HCT116 (cell line): ENCODE data around the gene SYDE1.

Source experiments
- CTCF ChIP-seq, 3 experiments: fragments of 200-600 bp in 1 of 3; sonication (generic) in 1 of 3; IDR thresholded peaks in 2 of 3; conservative IDR thresholded peaks in 1 of 3; 2 replicates each; pipeline ENCODE4 v1.5.1; 2012 to 2017; ENCODE audit warnings: low read depth in 2 of 3, low read length in 2 of 3, antibody characterized with exemption in 1 of 3, borderline replicate concordance in 1 of 3, control low read depth in 1 of 3, mild to moderate bottlenecking in 1 of 3, mixed read lengths in 1 of 3, mixed run types in 1 of 3, moderate library complexity in 1 of 3; ENCODE audit not compliant: insufficient read depth in 1 of 3
- EZH2 ChIP-seq: fragments of 200-600 bp; sonication (generic); IDR thresholded peaks from 2 replicates; pipeline ENCODE4 v1.6.1; 2017; ENCODE audit warnings: antibody characterized with exemption, mixed run types
- JUND ChIP-seq: IDR thresholded peaks from 2 replicates; pipeline ENCODE4 v1.6.1; 2012
- POLR2A ChIP-seq: IDR thresholded peaks from 2 replicates; pipeline ENCODE4 v1.7.0; 2011; ENCODE audit warnings: borderline replicate concordance; ENCODE audit not compliant: insufficient read depth, insufficient read length; ENCODE audit errors: extremely low read depth
- POLR2AphosphoS5 ChIP-seq: IDR thresholded peaks from 2 replicates; pipeline ENCODE4 v1.6.1; 2011; ENCODE audit warnings: mild to moderate bottlenecking, low read depth, low read length, moderate library complexity
- TF ChIP-seq, protein P1 (sequence below): IDR thresholded peaks from 2 replicates; pipeline ENCODE4 v1.6.1; 2012

DNA sequence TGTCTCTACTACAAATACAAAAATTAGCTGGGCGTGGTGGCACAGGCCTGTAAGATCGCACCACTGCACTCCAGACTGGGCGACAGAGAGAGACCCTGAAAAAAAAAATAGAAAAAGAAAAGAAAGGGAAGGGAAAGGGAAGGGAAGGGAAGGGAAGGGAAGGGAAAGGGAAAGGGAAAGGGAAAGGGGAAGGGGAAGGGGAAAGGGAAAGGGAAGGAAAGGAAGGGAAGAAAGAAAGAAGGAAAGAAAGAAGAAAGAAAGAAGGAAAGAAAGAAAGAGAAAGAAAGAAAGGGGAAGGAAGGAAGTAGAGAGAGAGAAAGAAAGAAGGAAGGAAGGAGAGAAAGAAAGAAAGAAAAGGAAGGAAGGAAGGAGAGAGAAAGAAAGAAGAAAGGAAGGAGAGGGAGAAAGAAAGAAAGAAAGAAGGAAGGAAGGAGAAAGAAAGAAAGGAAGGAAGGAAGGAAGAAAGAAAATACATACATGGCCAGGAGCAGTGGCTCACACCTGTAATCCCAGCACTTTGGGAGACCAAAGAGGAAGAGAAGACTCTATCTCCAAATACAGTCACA, 8.1 kb upstream of the SYDE1 start:
- TF ChIP-seq EZH2 (no peak), JUND (no peak), CTCF (IDR thresholded peaks at IDR 0.05 in 2 of 3, conservative IDR thresholded peaks at IDR 0.05 in 1 of 3; ENCODE audit: borderline replicate concordance in 1 of 3, insufficient read depth in 1 of 3, low read depth in 2 of 3, low read length in 2 of 3) (no peak), POLR2AphosphoS5 (no peak), POLR2A (no peak)
- TF ChIP-seq, protein P1, sequence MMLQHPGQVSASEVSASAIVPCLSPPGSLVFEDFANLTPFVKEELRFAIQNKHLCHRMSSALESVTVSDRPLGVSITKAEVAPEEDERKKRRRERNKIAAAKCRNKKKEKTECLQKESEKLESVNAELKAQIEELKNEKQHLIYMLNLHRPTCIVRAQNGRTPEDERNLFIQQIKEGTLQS: no peak
